Activated T-helper 1 cell treated with Interleukin-2 at 50 U/mL for 16 hours (primary cell): ENCODE data around the gene SPACDR.
A peak's percentile ranks its signal among the peaks of the same experiment; 100 is the strongest.

ENCODE experiments used
- DNase-seq: peaks from one replicate; pipeline ENCODE4 v3.0.0-alpha.2; 2020; ENCODE audit warnings: low read depth

Gene SPACDR

GRCh38 chr7:100484673-100485045 is 20.6 kb upstream of the SPACDR start:
- DNase-seq, result no peak

- DNase-seq, result peak; percentile 39
Measured at GRCh38 chr7:100483722-100484672, 19.9 kb upstream of the SPACDR start, which contains the start of gene NYAP1. Gene NYAP1 (plus strand): TSS chr7:100483927. CDS start chr7:100485312, 1,385 bp downstream.

DNA sequence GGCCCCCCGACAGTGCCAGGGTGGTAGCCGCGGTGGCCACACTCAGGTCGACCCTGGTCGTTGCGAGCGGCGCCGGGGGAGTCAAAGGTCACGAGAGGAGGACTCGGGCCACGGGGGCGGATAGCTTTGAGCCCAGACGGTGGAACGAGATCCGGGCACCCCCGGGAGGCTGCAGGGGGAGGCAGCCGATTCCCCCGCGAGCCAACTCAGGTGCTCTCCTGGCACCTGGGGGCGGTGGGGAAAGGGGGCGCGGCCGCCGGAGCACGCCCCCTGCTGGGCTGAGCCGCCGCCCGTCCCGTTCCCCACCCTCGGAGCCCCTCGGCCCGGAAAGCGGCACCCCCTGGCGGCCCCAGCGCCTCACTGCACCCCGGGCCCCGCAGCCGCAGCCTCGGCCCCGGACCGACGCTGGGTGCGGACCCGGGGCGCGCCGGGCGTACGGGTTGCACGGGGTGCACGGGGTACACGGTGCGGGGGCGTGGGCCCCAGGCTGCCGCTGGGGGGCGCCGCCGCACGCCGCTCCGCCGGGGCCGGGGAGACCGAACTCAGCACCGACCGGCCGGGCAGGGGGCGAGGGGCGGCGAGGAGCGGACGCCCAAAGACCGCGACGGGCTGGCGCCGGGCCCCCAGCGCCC is 19.1 kb upstream of the SPACDR start:
- peak; percentile 75 for DNase-seq

GRCh38 chr7:100482728-100483089 is 18.6 kb upstream of the SPACDR start:
- no peak for DNase-seq

DNA sequence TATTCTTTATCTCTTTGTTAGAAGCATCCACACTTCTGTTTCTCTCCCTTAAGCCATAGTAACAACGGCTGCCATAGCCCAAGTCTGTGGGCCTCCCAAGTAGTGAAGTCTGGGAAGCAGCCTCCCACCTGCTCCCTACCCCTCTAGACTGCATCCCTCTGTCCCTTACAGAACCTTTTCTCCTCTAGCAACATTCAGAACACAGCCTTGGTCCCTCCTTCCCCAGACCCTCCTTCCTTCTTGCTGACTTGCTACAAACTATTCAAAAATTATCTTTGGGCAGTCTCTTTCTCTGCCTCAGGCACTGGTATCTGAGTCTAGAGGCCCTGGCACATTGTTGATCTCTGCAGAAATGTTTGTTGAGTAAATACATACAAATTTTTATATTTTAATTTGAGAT is 17.4 kb upstream of the SPACDR start:
- DNase-seq, result no peak

GRCh38 chr7:100478958-100479660 is 15.0 kb upstream of the SPACDR start, which contains the start of gene TSC22D4:
Gene TSC22D4 (minus strand): TSS chr7:100479214. CDS start chr7:100478038, 1,176 bp downstream.
- peak; percentile 88 for DNase-seq

DNA sequence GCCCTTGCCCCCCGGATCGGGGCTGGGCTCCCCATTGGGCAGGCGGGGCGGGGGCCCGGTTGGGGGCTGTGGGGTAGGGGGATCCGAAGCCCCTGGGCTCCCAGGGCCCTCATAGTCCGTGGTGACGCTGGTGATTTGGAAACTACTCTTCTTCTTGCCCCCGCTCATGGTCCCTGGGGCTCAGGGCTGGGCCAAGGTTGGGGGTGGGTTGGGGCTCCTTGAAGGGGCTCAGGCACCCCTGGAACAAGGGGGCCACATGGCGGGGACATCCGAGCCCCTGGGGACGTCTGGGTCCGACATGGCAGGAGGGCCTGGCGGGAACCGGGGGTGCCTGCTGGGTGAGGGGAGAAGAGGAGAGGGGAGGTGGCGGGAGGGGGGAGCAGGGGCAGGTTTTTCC is 13.8 kb upstream of the SPACDR start:
- no peak for DNase-seq

DNA sequence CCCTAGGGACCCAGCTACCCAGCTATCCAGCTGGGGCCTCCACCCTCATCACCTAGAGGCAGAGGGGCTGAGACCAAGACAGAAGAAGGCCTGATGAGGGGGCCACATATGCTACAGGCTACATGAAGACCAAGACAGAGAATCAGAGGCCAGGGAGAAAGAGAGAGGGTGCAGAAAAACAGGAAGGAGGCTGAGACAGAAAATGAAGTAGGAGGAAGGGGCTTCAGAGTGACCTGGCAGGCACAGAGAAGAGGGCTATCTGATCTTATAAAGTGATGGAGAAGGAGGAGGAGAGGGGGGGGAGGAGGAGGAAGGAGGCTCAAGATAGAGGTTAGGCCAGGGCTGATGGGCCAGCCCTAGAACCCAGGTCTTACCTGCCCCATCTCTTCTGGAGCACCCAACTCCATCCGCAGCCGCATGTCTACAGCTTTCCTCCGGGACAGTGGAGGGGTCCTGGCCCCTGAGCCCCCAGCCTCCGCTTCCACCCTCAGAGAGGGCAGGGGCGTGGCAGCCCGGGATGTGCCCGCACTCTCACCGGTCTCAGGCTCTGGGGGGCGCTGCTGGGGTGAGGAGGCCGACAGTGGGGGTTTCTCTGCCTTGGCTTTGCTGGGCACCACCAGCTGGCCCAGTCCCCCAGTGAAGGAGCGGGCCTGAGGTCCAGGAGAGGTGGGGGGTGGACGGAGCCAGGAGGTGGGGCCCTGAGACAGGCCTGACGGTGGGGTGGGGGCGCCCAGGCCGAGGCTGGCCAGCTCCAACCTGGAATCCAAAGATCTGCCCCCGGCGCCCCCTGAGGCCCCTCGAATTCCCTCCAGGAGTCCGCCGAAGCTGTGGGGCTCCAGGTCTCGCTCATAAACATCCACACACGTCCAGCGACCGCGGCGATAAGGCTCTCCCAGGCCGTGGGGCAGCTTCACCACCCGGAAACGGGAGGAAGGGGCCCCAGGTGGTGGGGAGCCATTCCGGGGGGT is 13.1 kb upstream of the SPACDR start:
- DNase-seq, result no peak

DNA sequence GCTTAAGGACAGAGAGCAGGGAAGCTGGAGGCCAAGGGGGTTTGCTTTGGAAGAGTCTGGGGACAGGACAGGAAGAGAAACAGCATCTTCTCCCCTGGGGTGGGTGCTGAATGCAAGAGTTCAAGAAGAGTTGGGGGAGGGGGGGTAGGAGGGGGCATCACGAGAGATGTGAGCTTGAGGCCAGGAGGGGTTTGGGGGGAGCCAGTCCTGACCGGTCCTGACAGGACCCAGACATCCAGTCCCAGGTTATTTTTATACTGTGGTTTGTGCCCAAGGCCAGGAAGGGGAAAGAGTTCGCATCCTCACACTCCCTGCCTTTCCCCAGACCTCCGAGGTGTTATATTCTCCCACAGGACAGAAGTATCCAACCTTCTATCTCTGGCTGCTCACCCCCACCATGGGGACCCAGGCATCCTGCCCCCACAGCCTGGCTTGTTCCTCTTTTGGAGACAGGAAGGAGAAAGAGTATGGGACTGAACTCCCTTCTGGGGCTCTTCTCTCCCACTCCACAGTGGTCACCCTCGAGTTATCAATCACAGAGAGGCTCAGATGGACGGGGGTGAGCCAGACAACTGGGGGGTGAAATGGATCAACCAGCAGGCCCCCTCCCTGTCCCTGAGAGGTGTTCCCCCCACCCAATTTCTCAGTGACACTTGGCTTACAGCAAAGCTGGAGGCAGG is 12.2 kb upstream of the SPACDR start:
- DNase-seq, result no peak

- DNase-seq, result no peak
Measured at GRCh38 chr7:100475549-100475948, 11.5 kb upstream of the SPACDR start.

- no peak for DNase-seq
Measured at GRCh38 chr7:100472854-100473499, 8.9 kb upstream of the SPACDR start.

DNA sequence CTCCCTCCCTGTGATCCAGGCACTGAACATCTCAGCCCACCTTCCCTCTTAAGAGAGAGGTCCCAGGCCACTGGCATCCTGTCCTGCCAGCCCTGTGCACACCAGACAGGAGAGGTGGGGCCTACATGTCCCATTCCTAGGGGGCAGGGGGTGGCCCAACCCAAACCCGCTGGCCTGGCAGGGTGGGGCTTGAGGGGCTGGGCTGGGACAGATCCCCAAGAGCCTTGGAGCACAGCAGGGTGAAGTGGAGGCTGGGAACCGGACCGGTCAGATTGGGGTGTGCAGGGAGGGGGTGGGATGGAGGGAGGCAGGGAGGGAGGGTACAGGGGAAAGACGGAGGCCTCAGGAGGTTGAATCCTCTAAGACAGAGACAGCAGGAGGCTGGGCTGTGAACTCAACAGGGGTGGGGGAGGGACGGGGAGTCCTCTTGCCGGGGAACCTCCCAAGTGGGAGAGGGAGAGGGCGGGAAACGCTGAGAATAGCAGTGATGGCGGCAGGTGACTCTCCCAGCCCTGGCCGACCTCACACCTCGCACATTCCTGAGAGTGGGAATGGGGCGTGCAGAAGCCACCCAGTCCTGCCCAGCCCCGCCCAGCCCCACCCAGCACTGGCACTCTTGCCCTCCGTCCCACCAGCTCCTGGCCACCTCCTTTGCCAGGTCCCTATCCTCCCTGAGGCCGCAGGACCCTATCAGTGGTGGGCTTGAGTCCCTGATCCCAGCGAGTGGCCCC is 8.2 kb upstream of the SPACDR start:
- DNase-seq, result no peak

GRCh38 chr7:100471021-100471420 is 7.0 kb upstream of the SPACDR start:
- no peak for DNase-seq

DNA sequence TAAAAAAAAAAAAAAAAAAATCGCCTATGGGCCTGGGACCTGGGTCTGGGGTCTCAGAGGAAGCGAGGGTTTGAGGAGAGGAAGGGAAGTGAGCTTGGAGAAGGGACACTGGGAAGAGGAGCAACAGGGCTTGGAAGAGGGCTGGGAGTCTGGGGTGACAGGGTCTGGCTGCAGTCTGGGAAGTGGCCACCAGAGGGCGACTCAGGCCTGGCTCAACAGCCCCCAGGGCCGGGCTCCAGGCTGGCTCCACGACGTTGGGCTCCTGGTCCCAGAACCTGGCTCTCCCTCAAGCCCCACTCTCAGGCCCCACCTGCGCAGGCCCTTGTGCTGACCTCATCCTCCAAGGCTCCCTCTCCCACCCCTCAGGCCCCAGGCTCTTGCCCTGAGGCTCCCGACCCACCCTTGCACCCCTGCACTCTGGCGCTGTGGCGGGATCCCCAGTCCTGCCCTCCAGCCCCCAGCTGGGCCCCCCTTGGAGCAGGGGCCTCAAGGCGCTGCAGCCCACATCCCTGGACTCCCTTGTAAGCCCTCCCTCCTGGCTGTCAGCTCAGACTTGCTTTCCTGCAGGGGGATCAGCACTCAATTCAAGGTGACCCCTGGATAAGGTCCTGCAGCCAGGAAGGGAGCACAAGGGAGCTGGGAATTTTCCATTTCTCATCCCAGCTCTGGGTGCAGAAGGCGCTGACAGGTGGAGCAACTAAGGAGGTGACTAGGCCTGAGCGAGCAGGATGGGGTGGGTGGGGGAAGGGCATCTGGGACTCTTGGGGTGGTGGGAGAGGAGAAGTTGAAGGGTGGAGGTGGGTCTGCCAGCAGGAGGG is 5.4 kb upstream of the SPACDR start:
- DNase-seq, result peak; percentile 73

DNA sequence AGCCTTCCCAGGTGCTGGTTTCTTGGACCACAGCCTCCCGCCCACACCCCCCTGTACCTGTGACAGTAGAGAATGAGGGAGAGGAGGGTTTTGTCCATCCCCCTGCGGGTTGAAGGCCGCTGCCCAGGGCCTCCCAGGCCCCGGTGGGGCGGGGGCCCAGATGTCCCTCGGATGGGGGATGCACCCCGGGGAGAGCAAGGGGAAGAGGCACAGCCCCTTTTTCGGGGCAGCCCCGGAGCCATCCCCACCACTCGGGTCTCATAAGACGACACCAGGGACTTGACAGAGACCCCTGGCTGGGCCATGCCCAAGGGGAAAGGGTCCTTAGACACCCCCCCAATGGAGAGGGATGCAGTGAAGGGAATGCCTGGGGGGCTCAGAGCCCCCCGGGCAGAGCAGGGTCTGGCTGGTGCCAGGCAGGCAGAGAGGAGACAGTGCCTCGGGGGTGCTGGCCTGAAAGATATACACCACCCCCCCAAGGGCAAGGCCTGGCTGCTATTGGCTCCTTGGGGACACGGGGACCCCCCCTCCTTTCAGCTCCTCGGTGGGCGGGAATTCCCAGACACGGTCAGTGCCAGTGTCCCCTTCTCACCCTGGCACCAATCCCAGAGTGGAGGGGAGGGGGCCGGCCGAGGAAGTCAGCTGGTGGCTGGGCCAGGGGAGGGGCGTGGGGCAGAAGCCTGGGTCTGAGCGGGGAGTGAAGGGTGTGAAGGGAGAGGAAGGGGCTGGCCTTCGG is 3.7 kb upstream of the SPACDR start:
- no peak for DNase-seq

DNA sequence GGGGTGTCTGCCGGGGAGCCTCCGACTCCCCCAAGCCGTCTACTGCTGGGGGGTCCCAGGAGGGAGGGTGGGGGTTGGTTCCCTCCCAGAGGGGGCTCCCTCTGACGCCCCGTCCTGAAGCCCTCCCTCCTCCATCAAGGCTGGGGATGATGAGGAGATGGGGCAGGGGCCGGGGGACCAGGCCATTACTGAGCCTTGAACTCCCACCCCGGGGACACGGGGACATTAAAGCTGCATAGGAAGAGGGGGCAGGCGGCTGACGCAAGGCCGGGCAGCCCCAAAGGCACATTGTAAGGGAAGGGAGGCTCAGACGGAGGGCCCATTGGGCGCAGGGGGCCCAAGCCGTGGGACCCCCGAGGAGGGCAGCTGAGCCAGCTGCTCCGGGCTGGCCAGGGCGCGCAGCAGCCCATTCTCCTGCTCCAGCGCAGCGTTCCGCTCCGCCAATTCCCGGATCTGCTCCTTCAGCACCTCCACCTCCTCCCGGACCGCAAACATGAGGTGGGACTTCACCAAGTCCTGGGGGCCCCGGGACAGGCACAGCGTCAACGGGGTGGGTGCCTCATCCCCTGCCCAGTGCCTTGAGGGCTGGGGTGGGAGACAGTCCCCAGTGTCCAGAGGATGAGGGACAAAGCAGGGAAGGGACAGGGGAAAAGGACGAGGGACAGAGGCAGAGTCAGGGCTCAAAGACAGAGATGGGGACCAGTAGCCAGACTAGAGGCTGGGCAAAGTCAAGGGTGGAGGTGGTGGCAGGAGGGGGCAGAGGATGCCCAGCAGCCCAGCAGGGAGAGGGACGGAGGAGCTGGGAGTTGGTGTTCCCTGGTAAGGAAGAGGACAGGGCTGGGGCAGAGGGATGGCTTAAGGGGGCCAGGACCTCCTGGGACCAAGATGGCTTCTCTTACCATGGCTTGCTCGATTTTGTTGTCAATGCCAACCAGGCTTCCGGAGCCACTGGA is 2.9 kb upstream of the SPACDR start:
- no peak for DNase-seq
